Omental fat pad (tissue), 4 donors: ENCODE data around the gene PLD6. TPM values are rescaled to one million over a fixed set of nuclear protein-coding genes. Genes with fewer than 3 reads are reported as not detected.
"Not testable (repeated sequence)": the region's sequence is repeated elsewhere in the genome, so short reads cannot be mapped to it uniquely, and the experiment has no call there.

Experiments used
- ATAC-seq: fragments of 150-250 bp; one replicate; pipeline ENCODE4 v1.9.1; 2016; ENCODE audit warnings: mild to moderate bottlenecking, moderate library complexity; ENCODE audit not compliant: low FRiP score
- DNase-seq: peaks from one replicate; pipeline ENCODE4 v3.0.0-alpha.2; 2019; ENCODE audit warnings: low spot score
- total RNA-seq, 4 donors: library from RNA; depleted of rRNA; stranded (reverse); fragments of >200 nt; gene quantifications; one replicate each; pipeline ENCODE4 v1.1.0, GENCODE V29; 2016
- TF ChIP-seq, protein P1 (sequence below), 3 donors: fragments of 450-650 bp; IDR thresholded peaks; one replicate each; pipeline ENCODE4 v1.5.1; 2016 to 2017; ENCODE audit warnings: antibody characterized with exemption in 3 of 3, mild to moderate bottlenecking in 3 of 3, moderate library complexity in 2 of 3

Gene PLD6
- total RNA-seq, 4 donors from 2014 or later: 1.9 to 14.1 (median 6.5) TPM

DNA sequence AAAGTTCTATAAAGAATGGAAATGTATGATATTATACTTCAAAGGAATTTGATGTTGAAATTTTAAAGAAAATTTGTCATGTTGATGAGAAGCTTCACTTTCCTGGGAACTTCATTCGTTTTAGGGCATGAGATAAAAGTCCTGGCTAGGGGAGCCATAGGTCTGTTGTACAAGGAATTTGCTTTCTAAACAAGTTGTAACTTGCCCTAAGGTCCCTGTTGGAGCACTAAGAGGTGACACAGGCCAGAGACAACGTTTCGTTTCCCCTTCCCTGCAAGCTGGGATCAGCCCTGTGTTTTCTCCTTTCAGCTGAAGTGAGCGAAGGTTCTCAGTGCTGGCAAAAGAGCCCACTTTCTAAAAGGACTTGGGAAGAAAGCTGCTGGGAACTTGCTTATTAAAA, 16.6 kb downstream of the PLD6 start:
- no peak for ATAC-seq
- no peak for DNase-seq
- TF ChIP-seq, protein P1, sequence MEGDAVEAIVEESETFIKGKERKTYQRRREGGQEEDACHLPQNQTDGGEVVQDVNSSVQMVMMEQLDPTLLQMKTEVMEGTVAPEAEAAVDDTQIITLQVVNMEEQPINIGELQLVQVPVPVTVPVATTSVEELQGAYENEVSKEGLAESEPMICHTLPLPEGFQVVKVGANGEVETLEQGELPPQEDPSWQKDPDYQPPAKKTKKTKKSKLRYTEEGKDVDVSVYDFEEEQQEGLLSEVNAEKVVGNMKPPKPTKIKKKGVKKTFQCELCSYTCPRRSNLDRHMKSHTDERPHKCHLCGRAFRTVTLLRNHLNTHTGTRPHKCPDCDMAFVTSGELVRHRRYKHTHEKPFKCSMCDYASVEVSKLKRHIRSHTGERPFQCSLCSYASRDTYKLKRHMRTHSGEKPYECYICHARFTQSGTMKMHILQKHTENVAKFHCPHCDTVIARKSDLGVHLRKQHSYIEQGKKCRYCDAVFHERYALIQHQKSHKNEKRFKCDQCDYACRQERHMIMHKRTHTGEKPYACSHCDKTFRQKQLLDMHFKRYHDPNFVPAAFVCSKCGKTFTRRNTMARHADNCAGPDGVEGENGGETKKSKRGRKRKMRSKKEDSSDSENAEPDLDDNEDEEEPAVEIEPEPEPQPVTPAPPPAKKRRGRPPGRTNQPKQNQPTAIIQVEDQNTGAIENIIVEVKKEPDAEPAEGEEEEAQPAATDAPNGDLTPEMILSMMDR (IDR thresholded peaks at IDR 0.05): no peak

DNA sequence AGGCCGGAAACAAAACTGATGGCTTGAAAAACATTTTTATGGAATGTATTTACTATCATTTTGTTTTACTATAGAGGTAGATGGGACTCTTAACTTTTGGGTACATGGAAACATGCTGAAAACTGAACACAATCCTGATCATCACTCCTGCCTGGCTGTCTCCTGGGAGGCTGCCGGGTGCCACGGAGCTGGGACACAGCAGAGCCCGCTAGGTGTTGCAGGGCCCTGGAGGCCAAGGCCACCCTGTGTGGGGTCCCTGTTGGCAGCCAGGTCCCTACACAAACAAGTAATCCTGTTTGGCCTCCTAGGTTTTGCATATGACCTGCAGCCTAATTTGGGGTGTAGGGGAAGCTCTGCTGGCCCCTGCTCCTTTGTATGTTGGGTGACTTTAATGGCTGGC, 17.5 kb downstream of the PLD6 start:
- TF ChIP-seq, protein P1 (IDR thresholded peaks at IDR 0.05): no peak
- DNase-seq: no peak
- ATAC-seq: no peak

DNA sequence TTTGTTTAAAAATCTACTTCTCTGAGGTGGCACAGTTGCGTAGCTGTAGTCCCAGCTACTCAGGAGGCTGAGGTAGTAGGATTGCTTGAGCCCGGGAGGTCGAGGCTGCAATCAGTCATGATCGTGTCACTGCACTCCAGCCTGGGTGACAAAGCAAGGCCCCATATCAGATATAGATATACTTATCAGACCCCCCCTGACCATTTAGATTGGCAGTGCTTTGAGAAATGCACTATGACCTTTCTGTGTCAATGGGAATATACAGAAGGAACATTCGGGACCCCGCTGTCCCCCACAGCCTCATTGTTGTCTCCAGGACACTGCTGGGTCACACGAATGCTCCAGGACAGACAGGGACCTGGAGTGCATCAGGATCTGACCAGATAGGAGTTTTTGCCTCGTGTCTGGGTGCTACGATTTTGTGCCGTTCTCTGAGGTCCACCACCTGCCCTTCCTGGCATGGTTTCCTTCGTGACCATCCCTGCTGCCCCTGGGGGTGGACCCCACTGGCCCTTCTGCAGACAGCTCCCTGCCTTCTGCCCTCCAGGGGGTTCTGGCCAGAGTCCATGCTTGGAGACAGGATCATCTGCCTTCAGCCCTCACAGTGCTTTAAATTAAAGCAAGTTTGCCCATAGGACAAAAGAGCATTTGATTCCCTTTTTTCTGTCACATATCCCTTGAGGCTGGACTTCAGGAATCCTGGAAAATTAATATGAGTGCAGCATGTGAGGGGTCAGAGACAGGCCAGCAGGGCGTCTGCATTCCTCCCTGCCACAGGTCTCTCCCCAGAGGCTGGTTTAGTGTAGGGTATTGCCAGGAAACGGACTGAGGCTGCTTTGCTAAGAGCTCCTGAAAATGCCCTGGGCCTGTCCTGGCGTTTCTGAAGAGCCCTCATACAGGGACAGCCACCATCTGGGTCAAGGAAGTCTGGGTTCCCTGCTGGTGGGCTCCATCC, 19.3 kb downstream of the PLD6 start:
- no peak for ATAC-seq
- TF ChIP-seq, protein P1 (IDR thresholded peaks at IDR 0.05): no peak
- no peak for DNase-seq

DNA sequence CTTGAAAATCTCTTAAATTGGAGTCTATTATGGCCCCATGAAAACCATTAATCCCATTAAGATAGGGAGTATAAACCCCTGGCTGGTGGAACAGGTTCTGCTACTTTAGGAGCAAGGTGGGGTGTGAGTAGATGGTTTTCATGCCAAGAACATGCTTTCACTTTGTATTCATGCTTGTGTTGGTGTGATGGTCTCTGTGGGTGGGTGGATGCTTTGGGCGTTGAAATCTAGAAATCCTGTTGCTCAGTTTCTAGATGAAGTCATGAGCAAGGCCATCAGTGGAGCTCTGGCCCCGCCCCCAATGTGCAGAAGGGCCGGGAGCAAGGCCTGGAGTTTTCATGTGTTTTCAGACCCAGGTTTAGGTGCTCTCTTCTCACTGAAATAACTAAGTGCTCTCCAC, 20.1 kb downstream of the PLD6 start:
- DNase-seq (no peak), ATAC-seq (no peak)
- TF ChIP-seq, protein P1 (IDR thresholded peaks at IDR 0.05): no peak

DNA sequence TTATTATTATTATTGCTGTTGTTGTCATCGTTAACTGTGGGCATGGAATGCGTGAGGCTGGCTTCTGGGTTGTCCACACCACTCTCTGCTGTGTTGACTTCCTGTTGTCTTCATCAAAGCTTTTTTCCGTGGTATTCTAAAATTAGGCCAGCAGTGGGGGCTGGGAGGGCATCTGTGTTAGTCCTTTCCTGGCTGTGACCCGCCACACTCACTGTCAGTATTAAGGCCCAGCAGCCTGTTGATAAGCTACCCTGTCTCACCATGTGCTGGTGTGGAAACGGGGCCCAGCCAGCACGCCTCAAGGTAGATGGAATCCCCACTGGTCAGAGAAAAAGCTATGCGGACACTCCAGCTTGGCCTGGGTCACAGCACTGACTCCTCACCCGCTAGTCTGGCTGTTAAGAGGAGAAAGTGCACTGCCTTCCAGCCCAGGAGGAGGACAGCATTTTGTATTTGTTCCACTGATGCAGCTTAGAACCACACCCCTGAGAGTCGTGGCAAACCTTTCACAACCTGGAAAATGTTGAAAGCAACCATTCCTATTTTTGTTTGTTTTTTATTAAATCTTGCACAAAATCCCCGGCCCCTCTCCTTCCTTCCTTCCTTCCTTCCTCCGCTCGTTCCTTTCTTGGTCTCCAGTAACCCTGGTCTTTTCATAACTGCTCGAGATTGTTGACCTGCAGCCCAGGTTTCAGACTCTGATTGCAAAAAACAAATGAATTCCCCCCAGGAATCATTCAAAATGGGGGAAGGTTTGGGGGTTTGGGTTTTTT, 21.0 kb downstream of the PLD6 start:
- DNase-seq, ATAC-seq: not testable (repeated sequence)

DNA sequence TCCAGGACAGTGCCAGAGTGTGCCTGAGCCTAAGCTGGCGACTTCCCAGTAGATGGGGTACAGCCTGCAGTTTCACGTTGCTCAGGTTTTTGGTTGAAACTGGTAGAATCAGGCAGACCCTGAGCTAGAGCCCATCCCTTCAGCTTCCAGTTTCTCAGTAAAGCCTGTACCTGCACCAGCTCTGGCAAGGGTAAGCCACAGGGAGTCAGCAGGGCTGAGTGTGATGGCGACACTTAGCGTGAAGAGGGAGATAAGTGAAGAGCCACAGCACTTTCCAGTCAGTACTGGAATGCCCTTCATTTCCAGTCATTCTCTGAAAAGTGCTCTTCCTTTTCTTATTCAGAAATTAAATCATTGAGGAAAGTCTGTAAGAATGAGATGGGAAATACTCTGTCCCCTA, 22.4 kb downstream of the PLD6 start:
- no peak for ATAC-seq
- TF ChIP-seq, protein P1 (IDR thresholded peaks at IDR 0.05): no peak
- no peak for DNase-seq

- TF ChIP-seq, protein P1 (IDR thresholded peaks at IDR 0.05): no peak
- DNase-seq (no peak), ATAC-seq (no peak)
These were observed 23.5 kb downstream of the PLD6 start for GRCh38 chr17:17182598-17183136.
